Spleen (tissue), 7 donors: ENCODE measurements around the gene ZNF473.

Experiments
- CTCF ChIP-seq, 11 experiments: fragments of 200-600 bp in 7 of 11; fragments of 450-650 bp in 4 of 11; sonication (generic) in 4 of 11; IDR thresholded peaks in 8 of 11; conservative IDR thresholded peaks in 3 of 11; 1 replicate in 7 of 11; 2 replicates in 4 of 11; pipeline versions ENCODE4 v1.4.0 to v1.8.0; 2016 to 2021; ENCODE audit warnings: antibody characterized with exemption in 11 of 11, inconsistent platforms in 4 of 11, mild to moderate bottlenecking in 1 of 11
- POLR2AphosphoS5 ChIP-seq, 3 donors: sonication (generic); formaldehyde crosslinking; IDR thresholded peaks; one replicate each; pipeline ENCODE4 v1.5.1; 2017; ENCODE audit warnings: antibody characterized with exemption in 3 of 3
- donor health status: DM: no; HTN: no; CAD: no; lungs with moderate emphysema.
- donor health status: DM: no; HTN: no; CAD: no.
- donor health status: DM: no; HTN: no; CAD: no.

- TF ChIP-seq CTCF (IDR thresholded peaks at IDR 0.05 in 8 of 11, conservative IDR thresholded peaks at IDR 0.05 in 3 of 11), result no peak
- TF ChIP-seq POLR2AphosphoS5 (IDR thresholded peaks at IDR 0.05), result no peak
Measured at GRCh38 chr19:50065938-50066337, 40.1 kb downstream of the ZNF473 start.
